GM23338 (cell line): ENCODE measurements around the gene AMBRA1. TPM values are rescaled to one million over a fixed set of nuclear protein-coding genes. Genes with fewer than 3 reads are reported as not detected.

Experiments
- ATAC-seq: fragments of 200-7000 bp; cut with Tn5 transposase; 3 replicates; pipeline ENCODE4 v1.9.1; 2020
- DNase-seq: peaks from one replicate; pipeline ENCODE4 v3.0.0-alpha.2; 2015; ENCODE audit warnings: low spot score
- H2AFZ ChIP-seq: fragments of 200-600 bp; sonication (generic); 2 replicates; pipeline ENCODE4 v1.8.0; 2016; ENCODE audit warnings: antibody characterized with exemption, mild to moderate bottlenecking, moderate library complexity
- H3F3A ChIP-seq: fragments of 200-600 bp; sonication (generic); replicated peaks from 2 replicates; pipeline ENCODE4 v1.8.0; 2017; ENCODE audit warnings: antibody characterized with exemption, mixed run types, low read depth
- H3K27ac ChIP-seq: fragments of 200-600 bp; sonication (generic); 2 replicates; pipeline ENCODE4 v1.6.1; 2016; ENCODE audit warnings: low read depth
- H3K27me3 ChIP-seq: fragments of 200-600 bp; sonication (generic); 2 replicates; pipeline ENCODE4 v1.8.0; 2016; ENCODE audit warnings: mild to moderate bottlenecking, mixed run types, moderate library complexity; ENCODE audit not compliant: insufficient read depth
- H3K36me3 ChIP-seq: fragments of 200-600 bp; sonication (generic); 2 replicates; pipeline ENCODE4 v1.8.0; 2016; ENCODE audit warnings: mild to moderate bottlenecking; ENCODE audit not compliant: insufficient read depth
- H3K4me1 ChIP-seq: fragments of 200-600 bp; sonication (generic); 2 replicates; pipeline ENCODE4 v1.8.0; 2016; ENCODE audit warnings: mild to moderate bottlenecking, moderate library complexity; ENCODE audit not compliant: insufficient read depth
- H3K4me2 ChIP-seq: fragments of 200-600 bp; sonication (generic); 2 replicates; pipeline ENCODE4 v1.7.1; 2017; ENCODE audit warnings: mixed run types
- H3K4me3 ChIP-seq: fragments of 200-600 bp; sonication (generic); 2 replicates; pipeline ENCODE4 v1.6.1; 2016; ENCODE audit warnings: mixed run types
- H3K79me2 ChIP-seq: fragments of 200-600 bp; sonication (generic); replicated peaks from 2 replicates; pipeline ENCODE4 v1.8.0; 2017; ENCODE audit warnings: mild to moderate bottlenecking; ENCODE audit not compliant: insufficient read depth
- H3K9me2 ChIP-seq: fragments of 200-600 bp; sonication (generic); 2 replicates; pipeline ENCODE4 v1.8.0; 2017; ENCODE audit not compliant: insufficient read depth
- H4K20me1 ChIP-seq: fragments of 200-600 bp; sonication (generic); replicated peaks from 2 replicates; pipeline ENCODE4 v1.8.0; 2017; ENCODE audit warnings: mild to moderate bottlenecking; ENCODE audit not compliant: insufficient read depth
- H3K27ac Mint-ChIP-seq: 2 replicates; pipeline ENCODE4 v1.8.0; 2020; ENCODE audit warnings: inconsistent platforms, mild to moderate bottlenecking, moderate library complexity, mixed read lengths
- H3K27me3 Mint-ChIP-seq: 3 replicates; pipeline ENCODE4 v1.8.0; 2022; ENCODE audit warnings: low read depth, mild to moderate bottlenecking, moderate library complexity, mixed read lengths, inconsistent platforms; ENCODE audit not compliant: insufficient read depth, poor library complexity
- H3K36me3 Mint-ChIP-seq: 3 replicates; pipeline ENCODE4 v1.8.0; 2021; ENCODE audit warnings: low read depth, mild to moderate bottlenecking, inconsistent platforms, moderate library complexity, mixed read lengths
- H3K4me1 Mint-ChIP-seq: 3 replicates; pipeline ENCODE4 v1.8.0; 2020; ENCODE audit warnings: mild to moderate bottlenecking, inconsistent platforms, mixed read lengths
- H3K4me3 Mint-ChIP-seq: 3 replicates; pipeline ENCODE4 v1.8.0; 2021; ENCODE audit warnings: moderate library complexity, mild to moderate bottlenecking, inconsistent platforms, mixed read lengths
- H3K9me3 Mint-ChIP-seq: 3 replicates; pipeline ENCODE4 v1.8.0; 2020; ENCODE audit warnings: moderate library complexity, mild to moderate bottlenecking, inconsistent platforms, mixed read lengths
- EZH2phosphoT487 ChIP-seq: fragments of 200-600 bp; sonication (generic); IDR thresholded peaks from one replicate; pipeline ENCODE4 v1.8.1; 2018; ENCODE audit warnings: antibody characterized with exemption; ENCODE audit not compliant: unreplicated experiment
- POLR2AphosphoS5 ChIP-seq: IDR thresholded peaks from 2 replicates; pipeline ENCODE4 v1.6.1; 2016; ENCODE audit warnings: antibody characterized with exemption, low read depth
- ZNF331 ChIP-seq: fragments of 250-450 bp; sonication (Bioruptor Pico); IDR thresholded peaks from 2 replicates; pipeline ENCODE4 v1.5.0; 2020; ENCODE audit warnings: low read depth, mild to moderate bottlenecking, moderate library complexity
- polyA plus RNA-seq: library from polyadenylated mRNA; unstranded; fragments of >200 nt; fragmentation: Nextera tagmentation; extraction: Ambion mirVana; gene quantifications from 2 replicates; pipeline ENCODE4 v1.2.1, GENCODE V29; 2016
- total RNA-seq: library from RNA; depleted of rRNA; stranded (reverse); fragments of >200 nt; shearing (Covaris generic); gene quantifications from 2 replicates; pipeline ENCODE4 v1.2.3, GENCODE V29; 2014
- TF ChIP-seq, protein P1 (sequence below): fragments of 250-450 bp; sonication (Bioruptor Pico); IDR thresholded peaks from 2 replicates; pipeline ENCODE4 v1.5.0; 2020; ENCODE audit warnings: mild to moderate bottlenecking, moderate library complexity
- TF ChIP-seq, protein P2 (sequence below), 2 experiments: fragments of 200-600 bp in 1 of 2; sonication (generic) in 1 of 2; conservative IDR thresholded peaks; 2 replicates each; pipeline versions ENCODE4 v1.5.1 to v1.6.1; 2016 to 2017; ENCODE audit warnings: antibody characterized with exemption in 2 of 2, low read depth in 2 of 2, mild to moderate bottlenecking in 2 of 2, moderate library complexity in 1 of 2

AMBRA1 gene
- total and polyA plus RNA-seq, 2 experiments from 2014 or later, result 8.3 to 34.8 TPM

DNA sequence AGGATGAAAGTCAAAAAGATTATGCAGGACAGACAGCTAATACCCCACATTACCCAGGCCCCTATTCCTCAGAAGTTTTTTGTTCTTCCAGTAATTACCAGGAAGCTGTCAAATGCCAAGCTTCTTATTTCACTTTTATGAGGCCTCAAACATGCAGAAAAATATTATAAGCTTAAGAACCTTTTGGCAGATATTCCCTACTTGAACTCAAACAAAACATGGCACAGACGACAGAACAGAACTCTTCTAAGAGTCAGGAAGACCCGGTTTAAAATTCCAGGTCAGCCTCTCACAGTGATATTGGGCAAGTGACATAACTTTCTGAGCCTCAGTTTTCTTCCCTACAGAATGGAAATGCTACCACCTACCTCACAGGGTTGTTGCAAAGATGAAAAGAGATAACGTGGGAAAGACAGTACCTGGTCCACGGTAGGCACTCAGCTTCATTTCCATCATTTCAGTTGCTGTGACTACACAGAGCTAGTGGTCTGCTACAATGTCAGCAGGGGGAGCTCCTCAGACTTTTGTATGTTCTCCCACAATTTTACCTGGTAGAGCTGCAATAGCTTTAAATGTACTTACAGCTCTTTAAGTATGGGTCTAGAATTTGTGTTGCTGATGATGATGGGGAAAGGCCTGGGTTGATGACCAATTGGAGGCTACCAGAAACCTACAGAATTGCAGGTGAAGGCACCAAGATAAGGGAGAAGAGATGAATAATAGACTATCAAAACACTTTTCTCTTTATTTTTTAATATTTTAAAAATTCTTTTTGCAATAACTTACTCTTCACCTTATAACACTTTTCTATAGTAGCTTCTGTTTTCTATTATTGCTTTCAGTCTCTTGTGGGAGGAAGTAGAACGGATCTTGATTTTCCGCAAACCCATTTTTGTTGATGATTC lies 103.9 kb downstream of the AMBRA1 start:
- DNase-seq, result peak; percentile 85
- Histone ChIP-seq H4K20me1 (peaks cover 8% of the 10 kb centered on the region), H3K9me2 (no peaks in the 10 kb centered on the region), H3K79me2 (no peaks in the 10 kb centered on the region), H3K4me1 (no peaks in the 10 kb centered on the region), H3K36me3 (0 out of 2 replicates have a peak, but pooled peaks cover 3% of the 10 kb centered on the region), H3K4me2 (no peak overlapping the region), H3K27me3 (no peaks in the 10 kb centered on the region), H3K4me3 (no peak overlapping the region), H3F3A (no peaks in the 10 kb centered on the region; the same call in 1 of the 2 replicates), H3K27ac (no peak overlapping the region), H2AFZ (no peak overlapping the region)
- H3K4me3 Mint-ChIP-seq, result no peak overlapping the region
- peak; percentile 96 for ATAC-seq
- H3K27me3 Mint-ChIP-seq, result peaks cover 10% of the 10 kb centered on the region
- H3K4me1 Mint-ChIP-seq, result peaks cover 6% of the 10 kb centered on the region; the same call in 2 of the 3 replicates
- H3K27ac Mint-ChIP-seq, result no peak overlapping the region
- peaks cover 4% of the 10 kb centered on the region; the same call in 1 of the 3 replicates for H3K36me3 Mint-ChIP-seq
- TF ChIP-seq, protein P1, sequence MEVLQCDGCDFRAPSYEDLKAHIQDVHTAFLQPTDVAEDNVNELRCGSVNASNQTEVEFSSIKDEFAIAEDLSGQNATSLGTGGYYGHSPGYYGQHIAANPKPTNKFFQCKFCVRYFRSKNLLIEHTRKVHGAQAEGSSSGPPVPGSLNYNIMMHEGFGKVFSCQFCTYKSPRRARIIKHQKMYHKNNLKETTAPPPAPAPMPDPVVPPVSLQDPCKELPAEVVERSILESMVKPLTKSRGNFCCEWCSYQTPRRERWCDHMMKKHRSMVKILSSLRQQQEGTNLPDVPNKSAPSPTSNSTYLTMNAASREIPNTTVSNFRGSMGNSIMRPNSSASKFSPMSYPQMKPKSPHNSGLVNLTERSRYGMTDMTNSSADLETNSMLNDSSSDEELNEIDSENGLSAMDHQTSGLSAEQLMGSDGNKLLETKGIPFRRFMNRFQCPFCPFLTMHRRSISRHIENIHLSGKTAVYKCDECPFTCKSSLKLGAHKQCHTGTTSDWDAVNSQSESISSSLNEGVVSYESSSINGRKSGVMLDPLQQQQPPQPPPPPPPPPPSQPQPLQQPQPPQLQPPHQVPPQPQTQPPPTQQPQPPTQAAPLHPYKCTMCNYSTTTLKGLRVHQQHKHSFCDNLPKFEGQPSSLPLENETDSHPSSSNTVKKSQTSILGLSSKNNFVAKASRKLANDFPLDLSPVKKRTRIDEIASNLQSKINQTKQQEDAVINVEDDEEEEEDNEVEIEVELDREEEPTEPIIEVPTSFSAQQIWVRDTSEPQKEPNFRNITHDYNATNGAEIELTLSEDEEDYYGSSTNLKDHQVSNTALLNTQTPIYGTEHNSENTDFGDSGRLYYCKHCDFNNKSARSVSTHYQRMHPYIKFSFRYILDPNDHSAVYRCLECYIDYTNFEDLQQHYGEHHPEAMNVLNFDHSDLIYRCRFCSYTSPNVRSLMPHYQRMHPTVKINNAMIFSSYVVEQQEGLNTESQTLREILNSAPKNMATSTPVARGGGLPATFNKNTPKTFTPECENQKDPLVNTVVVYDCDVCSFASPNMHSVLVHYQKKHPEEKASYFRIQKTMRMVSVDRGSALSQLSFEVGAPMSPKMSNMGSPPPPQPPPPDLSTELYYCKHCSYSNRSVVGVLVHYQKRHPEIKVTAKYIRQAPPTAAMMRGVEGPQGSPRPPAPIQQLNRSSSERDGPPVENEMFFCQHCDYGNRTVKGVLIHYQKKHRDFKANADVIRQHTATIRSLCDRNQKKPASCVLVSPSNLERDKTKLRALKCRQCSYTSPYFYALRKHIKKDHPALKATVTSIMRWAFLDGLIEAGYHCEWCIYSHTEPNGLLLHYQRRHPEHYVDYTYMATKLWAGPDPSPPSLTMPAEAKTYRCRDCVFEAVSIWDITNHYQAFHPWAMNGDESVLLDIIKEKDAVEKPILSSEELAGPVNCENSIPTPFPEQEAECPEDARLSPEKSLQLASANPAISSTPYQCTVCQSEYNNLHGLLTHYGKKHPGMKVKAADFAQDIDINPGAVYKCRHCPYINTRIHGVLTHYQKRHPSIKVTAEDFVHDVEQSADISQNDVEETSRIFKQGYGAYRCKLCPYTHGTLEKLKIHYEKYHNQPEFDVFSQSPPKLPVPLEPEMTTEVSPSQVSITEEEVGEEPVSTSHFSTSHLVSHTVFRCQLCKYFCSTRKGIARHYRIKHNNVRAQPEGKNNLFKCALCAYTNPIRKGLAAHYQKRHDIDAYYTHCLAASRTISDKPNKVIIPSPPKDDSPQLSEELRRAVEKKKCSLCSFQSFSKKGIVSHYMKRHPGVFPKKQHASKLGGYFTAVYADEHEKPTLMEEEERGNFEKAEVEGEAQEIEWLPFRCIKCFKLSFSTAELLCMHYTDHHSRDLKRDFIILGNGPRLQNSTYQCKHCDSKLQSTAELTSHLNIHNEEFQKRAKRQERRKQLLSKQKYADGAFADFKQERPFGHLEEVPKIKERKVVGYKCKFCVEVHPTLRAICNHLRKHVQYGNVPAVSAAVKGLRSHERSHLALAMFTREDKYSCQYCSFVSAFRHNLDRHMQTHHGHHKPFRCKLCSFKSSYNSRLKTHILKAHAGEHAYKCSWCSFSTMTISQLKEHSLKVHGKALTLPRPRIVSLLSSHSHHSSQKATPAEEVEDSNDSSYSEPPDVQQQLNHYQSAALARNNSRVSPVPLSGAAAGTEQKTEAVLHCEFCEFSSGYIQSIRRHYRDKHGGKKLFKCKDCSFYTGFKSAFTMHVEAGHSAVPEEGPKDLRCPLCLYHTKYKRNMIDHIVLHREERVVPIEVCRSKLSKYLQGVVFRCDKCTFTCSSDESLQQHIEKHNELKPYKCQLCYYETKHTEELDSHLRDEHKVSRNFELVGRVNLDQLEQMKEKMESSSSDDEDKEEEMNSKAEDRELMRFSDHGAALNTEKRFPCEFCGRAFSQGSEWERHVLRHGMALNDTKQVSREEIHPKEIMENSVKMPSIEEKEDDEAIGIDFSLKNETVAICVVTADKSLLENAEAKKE (CRISPR knock-in tag), result no peak
- TF ChIP-seq POLR2AphosphoS5, result no peak
- no peak for TF ChIP-seq EZH2phosphoT487
- no peak for TF ChIP-seq ZNF331 (CRISPR knock-in tag)
- TF ChIP-seq, protein P2, sequence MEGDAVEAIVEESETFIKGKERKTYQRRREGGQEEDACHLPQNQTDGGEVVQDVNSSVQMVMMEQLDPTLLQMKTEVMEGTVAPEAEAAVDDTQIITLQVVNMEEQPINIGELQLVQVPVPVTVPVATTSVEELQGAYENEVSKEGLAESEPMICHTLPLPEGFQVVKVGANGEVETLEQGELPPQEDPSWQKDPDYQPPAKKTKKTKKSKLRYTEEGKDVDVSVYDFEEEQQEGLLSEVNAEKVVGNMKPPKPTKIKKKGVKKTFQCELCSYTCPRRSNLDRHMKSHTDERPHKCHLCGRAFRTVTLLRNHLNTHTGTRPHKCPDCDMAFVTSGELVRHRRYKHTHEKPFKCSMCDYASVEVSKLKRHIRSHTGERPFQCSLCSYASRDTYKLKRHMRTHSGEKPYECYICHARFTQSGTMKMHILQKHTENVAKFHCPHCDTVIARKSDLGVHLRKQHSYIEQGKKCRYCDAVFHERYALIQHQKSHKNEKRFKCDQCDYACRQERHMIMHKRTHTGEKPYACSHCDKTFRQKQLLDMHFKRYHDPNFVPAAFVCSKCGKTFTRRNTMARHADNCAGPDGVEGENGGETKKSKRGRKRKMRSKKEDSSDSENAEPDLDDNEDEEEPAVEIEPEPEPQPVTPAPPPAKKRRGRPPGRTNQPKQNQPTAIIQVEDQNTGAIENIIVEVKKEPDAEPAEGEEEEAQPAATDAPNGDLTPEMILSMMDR (conservative IDR thresholded peaks at IDR 0.05; ENCODE audit: low read depth in 2 of 2), result peak; percentile 74 to 77
- H3K9me3 Mint-ChIP-seq, result no peaks in the 10 kb centered on the region
